Large intestine (tissue), 3 donors: ENCODE data around the gene ELMOD1. TPM values are rescaled to one million over a fixed set of nuclear protein-coding genes. Genes with fewer than 3 reads are reported as not detected.
"Not testable (repeated sequence)": the region's sequence is repeated elsewhere in the genome, so short reads cannot be mapped to it uniquely, and the experiment has no call there.

Experiments
- DNase-seq, 2 donors: peaks; one replicate each; pipeline versions ENCODE4 v3.0.0 to v3.0.0-alpha.2; 2013
- H3K27ac ChIP-seq: one replicate; pipeline ENCODE4 v1.5.1; 2013; ENCODE audit warnings: low read length
- H3K27me3 ChIP-seq: 2 replicates; pipeline ENCODE4 v1.6.1; 2013; ENCODE audit warnings: low read length; ENCODE audit not compliant: control insufficient read depth, insufficient read depth
- H3K36me3 ChIP-seq: 2 replicates; pipeline ENCODE4 v1.6.1; 2013; ENCODE audit warnings: low read length; ENCODE audit not compliant: control insufficient read depth, insufficient read depth
- H3K4me1 ChIP-seq: one replicate; pipeline ENCODE4 v1.6.1; 2013; ENCODE audit warnings: low read length; ENCODE audit not compliant: control insufficient read depth, insufficient read depth
- H3K4me3 ChIP-seq: one replicate; pipeline ENCODE4 v1.5.1; 2013; ENCODE audit warnings: low read length
- H3K9me3 ChIP-seq: one replicate; pipeline ENCODE4 v1.6.1; 2013; ENCODE audit warnings: mild to moderate bottlenecking, low read depth, low read length, moderate library complexity; ENCODE audit not compliant: control insufficient read depth
- WGBS: methylation state at CpG from one replicate; pipeline ENCODE4 v1.1.5; 2013; ENCODE audit warnings: low lambda C conversion rate; ENCODE audit not compliant: insufficient coverage; 5-methylcytosine and 5-hydroxymethylcytosine counted together
- polyA plus RNA-seq: library from polyadenylated mRNA; unstranded; fragments of 120-200 nt; gene quantifications from one replicate; pipeline ENCODE4 v1.2.1, GENCODE V29; 2013

ELMOD1 gene
- polyA plus RNA-seq, 1 donor: 0.43 TPM

DNA sequence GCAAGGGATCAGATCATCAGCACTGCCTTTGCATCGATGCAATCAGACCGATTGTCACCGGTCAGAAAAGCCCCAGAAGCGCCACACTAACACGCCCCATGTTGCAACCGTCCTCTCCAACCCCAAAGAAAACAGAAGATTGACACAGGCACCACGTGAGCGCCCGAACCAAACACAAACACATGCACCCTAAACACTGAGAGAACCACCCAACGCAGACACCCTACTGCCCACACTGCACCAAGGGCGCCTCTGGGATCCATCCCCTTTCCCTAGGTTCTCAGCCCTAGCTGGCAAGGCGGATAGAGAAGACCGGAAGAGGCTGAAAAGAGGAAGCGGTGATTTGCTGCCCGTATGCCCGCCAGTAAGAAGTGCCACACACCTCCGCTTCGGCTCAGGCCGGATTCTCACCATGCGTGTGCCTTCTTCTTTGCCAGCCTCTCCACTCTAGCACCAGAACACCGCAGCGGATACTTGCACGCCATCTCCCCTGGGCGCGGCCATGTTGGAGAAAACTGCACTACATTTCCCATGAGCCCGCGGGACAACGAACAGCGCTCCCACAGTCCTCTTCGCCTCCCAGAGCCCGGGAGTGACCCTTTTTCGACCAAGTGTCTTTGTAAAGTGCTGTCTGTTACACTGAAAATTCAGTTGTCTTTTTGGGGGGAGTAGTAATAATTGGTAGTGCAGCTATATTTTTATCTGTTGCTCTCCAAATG, 25.6 kb upstream of the ELMOD1 start, which contains the start of gene ALKBH8:
TSS of gene ALKBH8 (minus strand) at position 517 of the 719 bp plus-strand sequence. CDS start 4,842 bp downstream, outside the sequence.
- no peaks in the 10 kb centered on the region for H3K36me3 ChIP-seq
- H3K27ac ChIP-seq: peak within 1 kb of the TSS; percentile 63
- H3K9me3 ChIP-seq: no peaks in the 10 kb centered on the region
- peak; percentile 43 to 78 for DNase-seq
- WGBS: no CpG with 5 or more reads among the region's 32 CpGs
- peaks cover 4% of the 10 kb centered on the region for H3K4me1 ChIP-seq
- H3K27me3 ChIP-seq: peaks cover 3% of the 10 kb centered on the region
- H3K4me3 ChIP-seq: peak within 1 kb of the TSS; percentile 78

DNA sequence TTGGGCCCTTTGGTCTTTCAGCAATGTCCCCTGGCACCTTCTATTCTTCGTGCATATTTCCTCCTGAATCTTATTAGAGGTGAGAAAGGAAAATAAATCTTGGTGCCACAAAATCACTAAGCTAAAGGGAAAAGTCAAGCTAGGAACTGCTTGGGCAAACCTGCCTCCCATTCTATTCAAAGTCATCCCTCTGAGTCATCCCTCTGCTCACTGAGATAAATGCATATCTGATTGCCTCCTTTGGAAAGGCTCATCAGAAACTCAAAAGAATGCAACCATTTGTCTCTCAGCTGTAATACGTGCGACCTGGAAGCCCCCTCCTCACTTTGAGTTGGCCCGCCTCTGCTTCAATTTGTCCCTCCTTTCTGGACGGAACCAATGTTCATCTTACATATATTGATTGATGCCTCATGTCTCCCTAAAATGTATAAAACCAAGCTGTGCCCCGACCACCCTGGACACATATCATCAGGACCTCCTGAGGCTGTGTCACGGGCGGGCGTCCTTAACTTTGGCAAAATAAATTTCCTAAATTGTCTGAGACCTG, 24.9 kb upstream of the ELMOD1 start:
- Histone ChIP-seq H3K4me3 (peak overlapping the region; percentile 78), H3K27ac (peak overlapping the region; percentile 63)
- H3K36me3 ChIP-seq, H3K9me3 ChIP-seq, H3K4me1 ChIP-seq, H3K27me3 ChIP-seq: not testable (repeated sequence)
- 0% methylated on average over 1 of the region's 9 CpGs for WGBS
- DNase-seq: peak in 1 of 2 donors; percentile 12

DNA sequence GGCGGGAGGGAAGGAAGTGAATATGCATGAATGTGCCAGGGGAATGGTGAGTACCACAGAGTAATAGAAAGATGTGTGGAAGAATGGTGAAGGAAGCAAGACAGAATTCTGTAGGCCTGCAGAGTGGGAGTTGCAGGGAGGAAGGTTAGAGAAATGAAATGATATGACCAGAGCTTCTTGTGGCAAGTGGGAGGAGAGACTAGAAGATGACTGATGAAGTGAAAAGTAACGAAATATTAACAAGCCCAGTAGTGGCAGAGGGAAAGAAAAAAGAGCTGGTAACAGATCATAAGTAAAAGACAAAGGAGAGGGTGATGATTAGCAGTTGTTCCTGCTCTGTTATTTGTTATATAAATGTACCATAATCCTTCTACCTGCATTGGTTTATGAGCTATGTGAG, 24.4 kb upstream of the ELMOD1 start:
- Histone ChIP-seq H3K36me3 (no peaks in the 10 kb centered on the region), H3K4me3 (no peak overlapping the region), H3K27ac (no peak overlapping the region), H3K9me3 (no peaks in the 10 kb centered on the region), H3K4me1 (peaks cover 4% of the 10 kb centered on the region), H3K27me3 (peaks cover 3% of the 10 kb centered on the region)
- WGBS: 100% methylated on average over 2 of the region's 2 CpGs
- no peak for DNase-seq

DNA sequence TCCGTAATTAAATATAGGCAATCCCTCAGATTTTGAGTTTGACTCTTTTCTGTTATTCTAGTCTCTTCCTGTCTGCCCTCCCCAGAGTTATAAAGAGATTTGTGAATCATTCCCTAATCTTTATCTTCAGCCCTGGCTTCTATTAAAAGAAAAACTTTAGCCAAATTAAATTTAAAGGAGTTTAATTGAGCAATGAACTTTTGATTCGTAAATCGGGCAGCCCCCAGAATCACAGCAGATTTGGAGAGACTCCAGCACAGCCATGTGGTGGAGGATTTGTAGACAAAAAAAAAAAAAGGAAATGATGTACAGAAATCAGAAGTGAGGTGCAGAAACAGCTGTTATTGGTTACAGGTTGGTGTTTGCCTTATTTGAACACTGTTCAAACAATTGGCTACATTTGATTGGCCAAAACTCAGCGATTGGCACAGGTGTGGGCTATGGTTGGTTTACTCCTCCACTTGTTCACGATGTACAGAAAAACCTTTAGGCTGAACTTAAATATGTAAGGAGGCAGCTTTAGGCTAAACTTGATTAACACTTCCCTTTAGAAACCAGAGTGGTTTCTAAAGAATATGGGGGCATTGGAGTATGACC, 23.1 kb upstream of the ELMOD1 start:
- WGBS: 100% methylated on average over 2 of the region's 5 CpGs

DNA sequence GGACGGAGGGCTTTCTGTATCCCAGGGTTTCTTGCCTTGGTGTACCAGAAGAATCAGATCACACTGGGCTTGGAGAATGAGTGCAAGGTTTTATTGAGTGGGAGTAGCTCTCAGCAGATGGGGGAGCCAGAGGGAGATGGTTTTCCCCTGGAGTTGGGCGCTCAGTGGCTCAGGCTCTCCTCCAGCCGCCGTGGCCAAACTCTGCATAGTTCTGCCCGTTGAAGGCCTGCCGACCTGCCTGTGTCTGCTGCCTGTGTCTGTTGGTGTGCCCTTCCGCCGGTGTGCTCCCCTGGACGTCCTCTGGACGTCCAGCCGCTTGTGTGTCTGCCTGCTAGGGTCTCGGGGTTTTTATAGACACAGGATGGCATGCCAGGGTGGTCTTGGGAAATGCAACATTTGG, 20.9 kb upstream of the ELMOD1 start:
- no peak for DNase-seq
- no CpG with 5 or more reads among the region's 12 CpGs for WGBS
- H3K27ac ChIP-seq: no peak overlapping the region

More for the DNA sequence above, 23.1 kb upstream of the ELMOD1 start:
- Histone ChIP-seq H3K4me1 (peaks cover 4% of the 10 kb centered on the region), H3K4me3 (no peak overlapping the region), H3K36me3 (no peaks in the 10 kb centered on the region), H3K27ac (no peak overlapping the region), H3K9me3 (no peaks in the 10 kb centered on the region), H3K27me3 (peaks cover 3% of the 10 kb centered on the region)
- DNase-seq: no peak

GRCh38 chr11:107573438-107573837, 17.5 kb upstream of the ELMOD1 start:
- H3K4me3 ChIP-seq: no peak overlapping the region
- WGBS: no CpG with 5 or more reads among the region's 1 CpG
- H3K4me1 ChIP-seq: no peaks in the 10 kb centered on the region

More for the DNA sequence above, 20.9 kb upstream of the ELMOD1 start:
- H3K9me3 ChIP-seq: no peaks in the 10 kb centered on the region
- H3K27me3 ChIP-seq: peaks cover 3% of the 10 kb centered on the region
- no peaks in the 10 kb centered on the region for H3K4me1 ChIP-seq
- H3K4me3 ChIP-seq: no peak overlapping the region
- no peaks in the 10 kb centered on the region for H3K36me3 ChIP-seq

DNA sequence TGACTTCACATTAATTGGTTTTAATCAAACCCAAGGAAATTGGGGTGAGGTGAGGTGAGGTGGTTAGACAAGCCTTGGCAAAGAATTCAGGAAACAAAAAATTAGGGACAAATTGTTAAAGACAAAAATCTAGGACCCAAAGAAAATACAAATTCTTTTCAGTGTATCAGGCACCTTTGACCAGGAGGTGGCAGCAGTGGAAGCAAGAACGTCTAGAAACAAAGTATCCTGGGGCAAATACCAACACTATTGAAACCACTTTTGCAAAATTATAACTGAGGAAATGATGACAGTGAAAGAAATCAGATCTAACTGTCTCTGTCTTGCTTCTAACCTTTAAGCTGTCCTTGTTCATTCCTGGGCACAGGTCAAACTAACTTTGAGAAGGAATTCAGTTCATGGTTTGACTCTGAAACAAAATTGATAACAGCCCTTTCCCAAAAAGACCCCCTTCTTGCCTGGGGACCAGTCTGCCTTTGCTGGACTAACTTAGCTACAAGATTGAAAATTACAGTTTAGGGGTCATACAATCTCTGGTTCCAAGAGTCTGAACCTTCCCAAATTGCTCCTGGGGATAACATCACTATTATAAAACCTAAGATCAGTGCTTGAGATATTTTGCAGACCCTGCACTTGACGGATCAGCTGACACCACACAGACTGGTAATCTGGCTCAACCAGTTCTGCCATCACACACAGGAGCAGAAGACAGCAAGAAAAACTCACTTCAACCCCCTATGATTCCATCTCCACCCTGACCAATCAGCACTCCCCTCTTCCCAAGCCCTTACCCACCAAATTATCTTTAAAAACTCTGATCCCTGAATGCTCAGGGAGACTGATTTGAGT, 14.2 kb upstream of the ELMOD1 start:
- H3K36me3 ChIP-seq, H3K27me3 ChIP-seq, H3K27ac ChIP-seq, H3K4me1 ChIP-seq, H3K4me3 ChIP-seq, DNase-seq, H3K9me3 ChIP-seq: not testable (repeated sequence)
- no CpG with 5 or more reads among the region's 2 CpGs for WGBS

More at GRCh38 chr11:107573438-107573837, 17.5 kb upstream of the ELMOD1 start:
- DNase-seq: no peak
- Histone ChIP-seq H3K27me3 (peaks cover 3% of the 10 kb centered on the region), H3K9me3 (no peaks in the 10 kb centered on the region), H3K27ac (no peak overlapping the region), H3K36me3 (no peaks in the 10 kb centered on the region)

- Histone ChIP-seq H3K27me3 (no peaks in the 10 kb centered on the region), H3K4me3 (no peak overlapping the region), H3K36me3 (no peaks in the 10 kb centered on the region), H3K9me3 (no peaks in the 10 kb centered on the region), H3K27ac (no peak overlapping the region), H3K4me1 (no peaks in the 10 kb centered on the region)
- DNase-seq: no peak
- WGBS: 33% methylated on average over 3 of the region's 6 CpGs
Measured at GRCh38 chr11:107577346-107577711, 13.6 kb upstream of the ELMOD1 start.

- DNase-seq, H3K27me3 ChIP-seq, H3K27ac ChIP-seq, H3K36me3 ChIP-seq, H3K4me3 ChIP-seq, H3K9me3 ChIP-seq, H3K4me1 ChIP-seq: not testable (repeated sequence)
- 100% methylated on average over 1 of the region's 2 CpGs for WGBS
Measured at GRCh38 chr11:107579169-107579568, 11.8 kb upstream of the ELMOD1 start.

DNA sequence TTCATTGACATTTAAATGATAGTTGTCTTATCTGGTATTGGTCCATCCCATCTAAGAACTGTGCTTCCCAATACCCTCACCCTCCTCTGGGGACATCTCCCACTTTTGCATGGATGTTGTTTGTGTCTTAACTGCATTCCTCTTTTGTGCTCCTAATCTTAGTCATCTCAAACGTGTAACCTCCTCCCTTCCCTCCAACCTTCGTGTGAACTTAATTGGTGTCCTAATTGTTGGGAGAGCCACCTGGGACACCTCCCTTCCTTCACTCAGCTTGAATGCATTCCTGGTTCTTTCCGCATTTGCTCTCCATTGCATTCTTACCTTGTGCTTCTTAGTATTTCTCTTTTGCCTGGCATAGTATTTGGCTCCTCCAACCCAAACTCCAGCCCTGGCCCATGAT, 9.8 kb upstream of the ELMOD1 start:
- 17% methylated on average over 2 of the region's 3 CpGs for WGBS
- no peaks in the 10 kb centered on the region for H3K4me1 ChIP-seq
- no peak overlapping the region for H3K27ac ChIP-seq
- peaks cover 7% of the 10 kb centered on the region for H3K27me3 ChIP-seq
- no peak for DNase-seq
- H3K36me3 ChIP-seq: no peaks in the 10 kb centered on the region
- no peaks in the 10 kb centered on the region for H3K9me3 ChIP-seq
- H3K4me3 ChIP-seq: no peak overlapping the region
